Stimulated activated naive CD8-positive, alpha-beta T cell treated with anti-CD3 and anti-CD28 coated beads, Interleukin-15, Interleukin-2, amounts not matched to agents 100 ng/mL and 50 ng/mL, for 24 hours (primary cell): ENCODE measurements around the gene MBTD1.
A peak's percentile ranks its signal among the peaks of the same experiment; 100 is the strongest.

Source experiments
- H3K27ac Mint-ChIP-seq: one replicate; pipeline ENCODE4 v1.8.0; 2021; ENCODE audit warnings: mild to moderate bottlenecking, mixed read lengths
- H3K27me3 Mint-ChIP-seq: one replicate; pipeline ENCODE4 v1.8.0; 2021; ENCODE audit warnings: mixed read lengths
- H3K36me3 Mint-ChIP-seq: one replicate; pipeline ENCODE4 v1.8.0; 2021; ENCODE audit warnings: low read depth, mixed read lengths
- H3K4me1 Mint-ChIP-seq: one replicate; pipeline ENCODE4 v1.8.0; 2021; ENCODE audit warnings: low read depth, mixed read lengths
- H3K4me3 Mint-ChIP-seq: one replicate; pipeline ENCODE4 v1.8.0; 2021; ENCODE audit warnings: mild to moderate bottlenecking, mixed read lengths
- H3K9me3 Mint-ChIP-seq: one replicate; pipeline ENCODE4 v1.8.0; 2021; ENCODE audit warnings: mixed read lengths

Gene MBTD1

GRCh38 chr17:51154176-51154575 lies 105.7 kb downstream of the MBTD1 start:
- no peaks in the 10 kb centered on the region for H3K27me3 Mint-ChIP-seq
- no peak overlapping the region for H3K4me3 Mint-ChIP-seq
- H3K9me3 Mint-ChIP-seq = no peaks in the 10 kb centered on the region
- peaks cover 24% of the 10 kb centered on the region for H3K36me3 Mint-ChIP-seq
- no peak overlapping the region for H3K27ac Mint-ChIP-seq
- peaks cover 11% of the 10 kb centered on the region for H3K4me1 Mint-ChIP-seq

- Mint-ChIP-seq H3K27me3 (no peaks in the 10 kb centered on the region), H3K9me3 (no peaks in the 10 kb centered on the region), H3K36me3 (peaks cover 17% of the 10 kb centered on the region), H3K4me1 (peaks cover 11% of the 10 kb centered on the region), H3K27ac (no peak within 1 kb of the TSS), H3K4me3 (no peak within 1 kb of the TSS)
Observed at GRCh38 chr17:51153210-51154072, 106.4 kb downstream of the MBTD1 start, which contains the start of gene NME1. Gene NME1 (plus strand): TSS chr17:51153559. CDS start chr17:51155655, 2,096 bp downstream.

DNA sequence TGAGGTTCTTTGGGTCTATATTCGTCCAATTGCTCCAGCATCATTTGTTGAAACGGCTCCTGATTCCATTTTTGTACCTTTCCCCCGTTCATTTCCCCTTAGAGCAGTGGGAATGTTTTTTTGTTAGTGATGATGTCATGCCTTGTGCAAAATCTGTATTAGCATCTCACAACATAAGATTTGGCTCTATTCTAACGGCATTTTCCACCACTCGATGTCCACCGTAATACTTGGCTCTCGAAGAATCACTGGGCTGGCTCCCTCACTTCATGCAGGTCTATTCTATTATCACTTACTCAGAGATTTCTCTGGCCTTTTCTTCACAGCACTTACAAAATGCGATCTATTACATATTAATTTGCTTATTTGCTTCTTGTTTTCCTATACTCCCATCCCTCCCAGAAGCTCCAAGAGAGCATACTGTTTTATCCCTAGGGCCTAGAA lies 107.1 kb downstream of the MBTD1 start:
- Mint-ChIP-seq H3K27ac (no peak overlapping the region), H3K36me3 (peaks cover 12% of the 10 kb centered on the region), H3K27me3 (no peaks in the 10 kb centered on the region), H3K4me1 (peaks cover 13% of the 10 kb centered on the region), H3K9me3 (no peaks in the 10 kb centered on the region), H3K4me3 (no peak overlapping the region)

DNA sequence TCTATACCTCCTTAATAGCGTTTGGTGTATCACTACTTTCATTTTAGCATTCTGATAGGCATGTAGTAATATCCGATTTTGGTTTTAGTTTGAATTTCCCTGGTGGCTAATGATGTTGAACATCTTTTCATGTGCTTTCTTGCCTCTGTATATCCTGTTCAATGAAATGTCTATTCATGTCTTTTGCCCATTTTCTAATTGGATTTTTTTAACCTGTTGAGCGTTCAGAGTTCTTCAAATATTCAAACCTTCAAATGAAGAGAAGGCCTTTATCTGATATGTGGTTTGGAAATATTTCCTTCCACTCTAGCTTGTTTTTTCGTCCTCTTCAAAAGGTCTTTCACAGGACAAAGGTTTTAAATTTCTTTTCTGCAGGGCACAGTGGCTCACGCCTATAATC lies 108.9 kb downstream of the MBTD1 start:
- H3K4me1 Mint-ChIP-seq = peaks cover 20% of the 10 kb centered on the region
- H3K4me3 Mint-ChIP-seq = no peak overlapping the region
- H3K36me3 Mint-ChIP-seq = no peaks in the 10 kb centered on the region
- H3K27ac Mint-ChIP-seq = no peak overlapping the region
- no peaks in the 10 kb centered on the region for H3K27me3 Mint-ChIP-seq
- no peaks in the 10 kb centered on the region for H3K9me3 Mint-ChIP-seq

- no peaks in the 10 kb centered on the region for H3K27me3 Mint-ChIP-seq
- no peaks in the 10 kb centered on the region for H3K9me3 Mint-ChIP-seq
- no peaks in the 10 kb centered on the region for H3K36me3 Mint-ChIP-seq
- H3K27ac Mint-ChIP-seq = no peak overlapping the region
- peaks cover 20% of the 10 kb centered on the region for H3K4me1 Mint-ChIP-seq
- H3K4me3 Mint-ChIP-seq = no peak overlapping the region
Observed at GRCh38 chr17:51149163-51149562, 110.7 kb downstream of the MBTD1 start.

DNA sequence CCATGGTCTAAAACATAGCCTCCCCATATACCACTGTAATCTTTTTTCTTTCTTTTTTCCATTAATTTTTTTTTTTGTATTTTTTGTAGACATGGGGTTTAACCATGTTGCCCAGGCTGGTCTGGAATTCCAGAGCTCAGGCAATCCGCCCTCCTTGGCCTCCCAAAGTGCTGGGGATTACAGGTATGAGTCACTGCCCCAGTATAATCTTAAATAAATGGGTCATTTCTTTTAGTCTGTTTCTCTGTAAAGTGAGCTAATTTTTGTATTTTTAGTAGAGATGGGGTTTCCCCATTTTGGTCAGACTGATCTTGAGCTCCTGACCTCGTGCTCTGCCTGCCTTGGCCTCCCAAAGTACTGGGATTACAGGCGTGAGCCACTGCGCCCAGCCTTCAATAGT lies 112.2 kb downstream of the MBTD1 start:
- Mint-ChIP-seq H3K4me1 (peaks cover 20% of the 10 kb centered on the region), H3K9me3 (no peaks in the 10 kb centered on the region), H3K36me3 (no peaks in the 10 kb centered on the region), H3K27ac (peak overlapping the region; percentile 77), H3K27me3 (no peaks in the 10 kb centered on the region), H3K4me3 (no peak overlapping the region)

DNA sequence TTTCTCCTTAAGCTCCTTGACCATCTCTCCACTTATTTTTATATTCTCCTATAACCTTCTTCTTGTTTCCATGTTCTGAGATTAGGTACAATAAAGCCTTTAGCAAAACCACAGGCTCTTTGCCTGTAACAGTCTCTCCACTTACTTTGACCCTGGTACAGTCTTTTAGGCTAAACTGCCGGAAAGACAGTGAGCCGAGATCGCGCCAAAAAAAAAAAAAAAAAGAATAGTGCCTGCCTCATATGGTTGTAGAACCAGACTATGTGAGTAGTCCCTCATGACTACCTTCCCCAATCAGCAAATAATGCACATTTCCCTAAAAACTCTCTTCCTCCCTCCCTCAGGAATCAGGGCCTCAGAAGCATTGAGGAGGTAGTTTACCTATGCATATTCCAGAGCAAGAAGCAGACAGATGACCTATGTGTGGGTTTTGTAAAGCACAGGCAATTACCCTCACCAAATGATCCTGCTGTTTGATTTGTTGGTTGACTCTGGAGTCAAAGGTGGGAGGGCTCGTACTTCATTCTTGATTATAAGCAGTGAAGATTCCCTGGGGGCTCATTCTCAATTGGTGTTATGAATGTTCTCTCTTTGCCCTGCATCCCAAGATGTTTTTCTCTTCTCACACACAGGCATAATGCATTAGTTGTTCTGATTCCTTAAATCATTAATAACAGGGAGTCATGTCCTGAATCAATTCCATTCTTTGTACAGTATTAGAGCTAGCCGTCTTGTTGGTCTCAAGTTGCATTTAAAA lies 115.4 kb downstream of the MBTD1 start:
- no peak overlapping the region for H3K27ac Mint-ChIP-seq
- H3K36me3 Mint-ChIP-seq = no peaks in the 10 kb centered on the region
- H3K4me3 Mint-ChIP-seq = no peak overlapping the region
- H3K4me1 Mint-ChIP-seq = peaks cover 20% of the 10 kb centered on the region
- no peaks in the 10 kb centered on the region for H3K27me3 Mint-ChIP-seq
- H3K9me3 Mint-ChIP-seq = no peaks in the 10 kb centered on the region

GRCh38 chr17:51142597-51142996 lies 117.3 kb downstream of the MBTD1 start:
- no peaks in the 10 kb centered on the region for H3K36me3 Mint-ChIP-seq
- peaks cover 16% of the 10 kb centered on the region for H3K4me1 Mint-ChIP-seq
- no peak overlapping the region for H3K4me3 Mint-ChIP-seq
- H3K27ac Mint-ChIP-seq = no peak overlapping the region
- H3K9me3 Mint-ChIP-seq = no peaks in the 10 kb centered on the region
- H3K27me3 Mint-ChIP-seq = no peaks in the 10 kb centered on the region

DNA sequence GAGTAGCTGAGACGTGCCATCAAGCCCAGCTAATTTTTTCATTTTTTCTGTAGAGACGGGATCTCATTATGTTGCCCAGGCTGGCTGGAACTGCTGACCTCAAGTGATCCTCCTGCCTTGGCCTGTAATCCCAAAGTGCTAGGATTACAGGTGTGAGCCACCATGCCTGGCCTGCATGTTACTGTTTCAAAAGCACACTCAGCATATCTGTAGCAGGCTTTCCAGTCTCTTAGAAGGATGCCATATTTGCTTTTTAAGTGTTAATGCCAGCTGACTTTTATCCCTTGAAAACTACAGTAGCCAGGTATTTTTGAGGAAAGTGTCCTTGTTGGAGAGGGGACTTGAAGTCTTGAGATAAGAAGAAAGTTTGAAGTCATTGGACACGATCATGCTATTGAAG lies 123.9 kb downstream of the MBTD1 start:
- no peaks in the 10 kb centered on the region for H3K27me3 Mint-ChIP-seq
- H3K9me3 Mint-ChIP-seq = no peaks in the 10 kb centered on the region
- no peaks in the 10 kb centered on the region for H3K36me3 Mint-ChIP-seq
- peaks cover 17% of the 10 kb centered on the region for H3K4me1 Mint-ChIP-seq
- H3K27ac Mint-ChIP-seq = no peak overlapping the region
- no peak overlapping the region for H3K4me3 Mint-ChIP-seq

DNA sequence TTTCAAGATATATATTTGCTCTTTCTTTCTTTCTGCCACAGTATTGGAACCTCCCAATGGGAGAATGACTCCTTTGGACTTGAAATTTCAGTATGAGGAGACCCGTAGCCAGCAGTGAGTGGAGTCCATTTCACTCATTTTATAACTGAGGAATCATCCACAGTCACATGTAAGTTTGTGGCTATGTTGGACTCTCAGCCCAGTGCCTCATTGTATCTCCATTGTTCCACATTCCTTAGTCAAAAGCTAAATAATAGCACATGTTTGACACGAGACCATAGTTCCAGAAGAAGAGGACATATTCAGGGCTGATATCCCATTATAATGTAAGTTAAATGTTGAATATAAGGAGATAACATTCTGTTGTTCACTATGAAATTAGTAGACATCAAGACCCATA lies 126.5 kb downstream of the MBTD1 start:
- Mint-ChIP-seq H3K36me3 (no peaks in the 10 kb centered on the region), H3K27me3 (no peaks in the 10 kb centered on the region), H3K4me3 (no peak overlapping the region), H3K4me1 (peaks cover 17% of the 10 kb centered on the region), H3K27ac (no peak overlapping the region), H3K9me3 (no peaks in the 10 kb centered on the region)

GRCh38 chr17:51132964-51133319 lies 126.9 kb downstream of the MBTD1 start:
- peaks cover 21% of the 10 kb centered on the region for H3K4me1 Mint-ChIP-seq
- H3K4me3 Mint-ChIP-seq = no peak overlapping the region
- no peak overlapping the region for H3K27ac Mint-ChIP-seq
- H3K9me3 Mint-ChIP-seq = no peaks in the 10 kb centered on the region
- no peaks in the 10 kb centered on the region for H3K36me3 Mint-ChIP-seq
- H3K27me3 Mint-ChIP-seq = no peaks in the 10 kb centered on the region

DNA sequence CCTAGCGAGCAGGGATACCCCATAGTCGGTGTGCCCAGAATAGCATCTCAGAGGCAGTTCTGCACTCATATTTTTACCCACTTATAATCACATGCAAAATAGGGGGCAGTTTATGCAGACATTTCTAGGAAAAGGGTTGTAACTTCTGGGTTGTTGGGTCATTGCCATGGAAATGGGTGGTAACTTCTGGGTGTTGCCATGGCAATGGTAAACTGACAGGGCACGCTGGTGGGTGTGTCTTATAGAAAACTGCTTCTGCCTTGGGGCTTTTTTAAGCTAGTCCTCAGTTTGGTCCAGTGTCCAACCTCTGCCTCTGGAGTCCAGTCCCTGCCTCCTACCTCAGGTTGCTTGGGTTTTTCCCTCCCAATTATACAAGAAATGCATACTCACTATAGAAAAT lies 131.8 kb downstream of the MBTD1 start:
- Mint-ChIP-seq H3K9me3 (no peaks in the 10 kb centered on the region), H3K4me3 (no peak overlapping the region), H3K27me3 (no peaks in the 10 kb centered on the region), H3K27ac (no peak overlapping the region), H3K36me3 (no peaks in the 10 kb centered on the region), H3K4me1 (peaks cover 22% of the 10 kb centered on the region)
